GM12878 (cell line): Measurements from ENCODE around the gene RAB3GAP1.

ENCODE experiments used
- TF ChIP-seq, protein P1 (sequence below): fragments of 450-650 bp; formaldehyde crosslinking; IDR thresholded peaks from 2 replicates; pipeline ENCODE4 v1.5.0; 2022; ENCODE audit warnings: mild to moderate bottlenecking, missing genetic modification characterization
- TF ChIP-seq, protein P2 (sequence below), 3 experiments: IDR thresholded peaks in 2 of 3; conservative IDR thresholded peaks in 1 of 3; 2 replicates each; pipeline ENCODE4 v1.5.1; 2011; ENCODE audit warnings: low read depth in 3 of 3, low read length in 3 of 3, mild to moderate bottlenecking in 3 of 3, control low read depth in 2 of 3, moderate library complexity in 2 of 3, inconsistent platforms in 1 of 3, mixed read lengths in 1 of 3; ENCODE audit not compliant: control insufficient read depth in 2 of 3, insufficient read depth in 1 of 3; ENCODE audit errors: extremely low read depth in 1 of 3

DNA sequence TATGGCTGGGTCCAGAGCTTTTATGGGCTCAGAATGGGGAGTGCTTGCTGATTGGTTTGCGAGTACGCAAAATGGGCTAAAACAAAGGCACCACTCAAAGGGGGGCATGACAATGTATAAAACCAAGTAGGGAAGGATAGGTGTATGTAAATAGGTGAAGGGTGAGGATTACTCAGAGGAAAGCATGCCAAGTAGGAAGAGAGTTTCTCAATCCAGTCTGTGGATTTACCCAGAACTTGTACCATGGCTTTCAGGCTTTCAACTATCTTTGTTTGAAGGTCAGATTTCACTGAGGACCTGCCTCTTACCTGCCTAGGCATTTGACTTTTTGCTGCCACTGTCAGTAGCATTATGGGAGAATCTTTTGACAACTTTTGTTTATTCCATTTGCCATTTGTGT, 92.3 kb downstream of the RAB3GAP1 start:
- TF ChIP-seq, protein P1, sequence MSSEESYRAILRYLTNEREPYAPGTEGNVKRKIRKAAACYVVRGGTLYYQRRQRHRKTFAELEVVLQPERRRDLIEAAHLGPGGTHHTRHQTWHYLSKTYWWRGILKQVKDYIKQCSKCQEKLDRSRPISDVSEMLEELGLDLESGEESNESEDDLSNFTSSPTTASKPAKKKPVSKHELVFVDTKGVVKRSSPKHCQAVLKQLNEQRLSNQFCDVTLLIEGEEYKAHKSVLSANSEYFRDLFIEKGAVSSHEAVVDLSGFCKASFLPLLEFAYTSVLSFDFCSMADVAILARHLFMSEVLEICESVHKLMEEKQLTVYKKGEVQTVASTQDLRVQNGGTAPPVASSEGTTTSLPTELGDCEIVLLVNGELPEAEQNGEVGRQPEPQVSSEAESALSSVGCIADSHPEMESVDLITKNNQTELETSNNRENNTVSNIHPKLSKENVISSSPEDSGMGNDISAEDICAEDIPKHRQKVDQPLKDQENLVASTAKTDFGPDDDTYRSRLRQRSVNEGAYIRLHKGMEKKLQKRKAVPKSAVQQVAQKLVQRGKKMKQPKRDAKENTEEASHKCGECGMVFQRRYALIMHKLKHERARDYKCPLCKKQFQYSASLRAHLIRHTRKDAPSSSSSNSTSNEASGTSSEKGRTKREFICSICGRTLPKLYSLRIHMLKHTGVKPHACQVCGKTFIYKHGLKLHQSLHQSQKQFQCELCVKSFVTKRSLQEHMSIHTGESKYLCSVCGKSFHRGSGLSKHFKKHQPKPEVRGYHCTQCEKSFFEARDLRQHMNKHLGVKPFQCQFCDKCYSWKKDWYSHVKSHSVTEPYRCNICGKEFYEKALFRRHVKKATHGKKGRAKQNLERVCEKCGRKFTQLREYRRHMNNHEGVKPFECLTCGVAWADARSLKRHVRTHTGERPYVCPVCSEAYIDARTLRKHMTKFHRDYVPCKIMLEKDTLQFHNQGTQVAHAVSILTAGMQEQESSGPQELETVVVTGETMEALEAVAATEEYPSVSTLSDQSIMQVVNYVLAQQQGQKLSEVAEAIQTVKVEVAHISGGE (CRISPR knock-in tag), result no peak
- TF ChIP-seq, protein P2, sequence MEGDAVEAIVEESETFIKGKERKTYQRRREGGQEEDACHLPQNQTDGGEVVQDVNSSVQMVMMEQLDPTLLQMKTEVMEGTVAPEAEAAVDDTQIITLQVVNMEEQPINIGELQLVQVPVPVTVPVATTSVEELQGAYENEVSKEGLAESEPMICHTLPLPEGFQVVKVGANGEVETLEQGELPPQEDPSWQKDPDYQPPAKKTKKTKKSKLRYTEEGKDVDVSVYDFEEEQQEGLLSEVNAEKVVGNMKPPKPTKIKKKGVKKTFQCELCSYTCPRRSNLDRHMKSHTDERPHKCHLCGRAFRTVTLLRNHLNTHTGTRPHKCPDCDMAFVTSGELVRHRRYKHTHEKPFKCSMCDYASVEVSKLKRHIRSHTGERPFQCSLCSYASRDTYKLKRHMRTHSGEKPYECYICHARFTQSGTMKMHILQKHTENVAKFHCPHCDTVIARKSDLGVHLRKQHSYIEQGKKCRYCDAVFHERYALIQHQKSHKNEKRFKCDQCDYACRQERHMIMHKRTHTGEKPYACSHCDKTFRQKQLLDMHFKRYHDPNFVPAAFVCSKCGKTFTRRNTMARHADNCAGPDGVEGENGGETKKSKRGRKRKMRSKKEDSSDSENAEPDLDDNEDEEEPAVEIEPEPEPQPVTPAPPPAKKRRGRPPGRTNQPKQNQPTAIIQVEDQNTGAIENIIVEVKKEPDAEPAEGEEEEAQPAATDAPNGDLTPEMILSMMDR (IDR thresholded peaks at IDR 0.05 in 2 of 3, conservative IDR thresholded peaks at IDR 0.05 in 1 of 3; ENCODE audit: control insufficient read depth in 2 of 3, extremely low read depth in 1 of 3, insufficient read depth in 1 of 3, low read depth in 3 of 3, low read length in 3 of 3), result no peak
